ENCODE data around the gene KNL1.
"Not testable (repeated sequence)": the region's sequence is repeated elsewhere in the genome, so short reads cannot be mapped to it uniquely, and the experiment has no call there.

KNL1 gene

DNA sequence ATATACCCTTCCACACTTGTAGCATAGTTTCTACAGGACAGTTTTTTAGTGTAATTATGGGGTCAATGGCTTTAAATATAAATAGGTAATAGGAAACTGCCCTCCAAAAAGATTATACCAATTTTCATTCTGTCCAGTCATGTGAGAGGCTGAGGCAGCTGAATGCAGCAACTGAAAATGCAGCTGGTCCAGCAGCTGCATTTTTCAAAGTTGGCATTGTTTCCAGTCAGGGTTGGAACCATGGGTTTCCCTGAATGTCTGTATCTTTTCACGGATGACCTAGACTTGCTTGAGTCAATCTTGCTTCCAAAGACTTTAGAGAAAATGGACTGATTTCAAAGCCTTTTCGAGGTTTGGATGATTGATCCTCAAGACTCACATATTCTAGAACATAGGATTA lies 9.9 kb upstream of the KNL1 start:
- DNase-seq (ENCODE audit: low spot score) = no peak

DNA sequence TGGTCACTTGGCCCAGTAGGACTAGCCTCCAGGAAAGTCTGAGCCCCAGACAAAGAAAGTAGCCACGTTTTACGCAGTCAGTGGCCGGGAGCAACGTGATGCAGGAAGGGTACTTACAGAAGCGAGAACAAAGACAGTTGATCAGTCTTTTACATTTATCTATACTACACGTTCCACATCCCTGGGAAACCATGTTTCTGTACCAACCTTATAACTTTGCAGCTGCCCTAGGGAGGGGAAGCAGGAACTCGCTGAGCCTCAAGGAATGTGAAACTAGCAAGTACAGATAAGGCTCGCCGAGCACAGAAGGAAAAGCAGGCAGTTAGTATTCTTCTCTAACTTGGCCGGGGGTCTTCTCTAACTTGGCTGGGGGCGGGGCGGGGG lies 3.4 kb upstream of the KNL1 start:
- no peak for DNase-seq (ENCODE audit: low spot score)

DNA sequence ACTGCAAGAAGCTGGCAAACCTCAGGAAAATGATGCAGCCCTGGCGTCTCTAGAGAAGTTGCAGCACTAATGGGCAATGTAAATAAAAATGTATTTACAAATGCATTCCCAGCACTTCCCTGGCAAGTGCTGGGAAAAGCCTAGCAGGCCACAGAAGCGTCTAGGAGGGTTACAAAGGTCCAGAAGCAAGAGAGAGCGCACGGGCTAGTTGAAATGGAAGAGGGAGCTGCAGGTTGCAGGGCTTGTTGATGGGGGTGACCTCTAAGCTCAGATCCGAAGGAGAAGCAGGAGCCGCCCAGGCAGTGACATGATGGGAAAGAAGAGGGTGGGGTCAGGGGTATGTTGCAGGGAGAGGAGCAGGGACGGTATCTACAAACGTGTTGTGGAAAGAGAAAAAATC lies 2.7 kb upstream of the KNL1 start:
- no peak for DNase-seq (ENCODE audit: low spot score)

DNA sequence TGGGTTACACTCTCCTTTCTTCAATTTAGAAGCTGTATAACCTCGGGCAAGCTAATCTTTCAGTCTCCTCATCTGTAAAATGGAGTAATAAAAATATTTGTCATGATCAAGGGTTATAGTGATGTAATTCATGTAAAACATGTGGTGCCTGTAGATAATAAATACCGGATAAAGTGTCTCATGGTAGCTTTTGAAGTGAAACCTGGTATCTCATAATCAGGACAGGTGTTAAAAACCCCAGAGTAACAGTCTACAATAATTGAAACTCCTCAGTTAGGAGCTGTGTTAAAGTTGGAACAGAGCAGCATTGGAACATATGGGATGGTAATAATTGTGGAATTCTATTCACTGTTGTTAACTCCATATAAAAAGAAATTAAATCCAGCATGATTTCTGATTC lies 884 bp upstream of the KNL1 start:
- no peak for DNase-seq (ENCODE audit: low spot score)

DNA sequence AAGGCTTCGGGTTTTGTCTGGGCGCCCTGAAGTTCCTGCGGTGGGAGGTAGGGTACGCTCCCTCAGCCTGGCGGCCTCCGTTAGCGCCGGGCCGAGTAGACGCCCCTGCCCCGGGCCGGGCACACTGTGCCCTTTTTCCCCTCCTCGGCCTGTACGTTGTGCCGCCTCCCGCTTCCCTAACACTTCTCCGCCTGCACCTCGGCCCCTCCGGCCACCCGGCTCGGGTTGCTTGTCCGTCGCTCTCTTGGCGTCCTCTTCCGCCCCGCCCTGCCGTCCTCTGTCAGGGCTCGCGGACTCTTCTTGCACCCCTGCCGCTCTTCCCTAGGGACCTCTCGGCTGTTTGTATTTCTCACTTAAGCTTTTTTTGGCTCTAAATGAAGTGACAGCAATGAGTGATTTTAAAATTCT lies 384 bp downstream of the KNL1 start:
- DNase-seq (ENCODE audit: low spot score) = peak; percentile 68

DNA sequence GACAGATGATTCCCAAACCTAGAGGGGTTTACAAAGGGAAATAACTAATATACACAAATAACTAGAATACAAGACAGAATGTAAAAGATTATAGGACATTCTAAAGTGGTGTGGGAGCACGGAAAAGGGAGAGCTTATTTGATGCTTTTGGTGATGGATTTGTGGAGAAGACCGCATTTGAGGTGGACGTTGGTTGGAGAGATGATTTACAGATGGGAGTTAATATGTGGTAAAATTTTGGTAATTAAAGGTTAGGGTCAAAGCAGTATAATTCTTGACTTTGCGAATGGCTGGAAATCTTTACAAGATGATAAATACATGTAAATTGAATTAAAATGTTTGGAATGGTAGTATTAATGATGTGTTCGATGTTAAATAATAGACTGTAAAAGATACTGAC lies 1.2 kb downstream of the KNL1 start:
- no peak for DNase-seq (ENCODE audit: low spot score)

DNA sequence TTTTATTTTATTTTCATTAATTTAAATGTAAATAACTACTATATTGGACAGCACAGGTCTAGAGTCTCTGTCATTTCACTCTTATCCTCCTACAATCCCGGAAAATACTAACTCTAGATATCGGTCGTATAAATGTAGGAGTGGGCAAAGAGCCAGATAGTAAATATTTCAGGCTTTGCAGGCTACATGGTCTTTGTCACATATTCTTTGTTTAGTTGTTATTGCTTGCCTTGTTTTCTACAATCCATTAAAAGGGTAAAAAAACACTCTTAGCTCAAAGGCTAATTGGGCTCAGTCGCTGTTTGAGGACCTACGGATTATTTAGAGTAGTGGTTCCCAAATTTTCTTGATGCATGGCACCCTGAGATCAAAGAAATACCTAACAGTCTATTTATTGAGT lies 1.7 kb downstream of the KNL1 start:
- DNase-seq (ENCODE audit: low spot score) = no peak

DNA sequence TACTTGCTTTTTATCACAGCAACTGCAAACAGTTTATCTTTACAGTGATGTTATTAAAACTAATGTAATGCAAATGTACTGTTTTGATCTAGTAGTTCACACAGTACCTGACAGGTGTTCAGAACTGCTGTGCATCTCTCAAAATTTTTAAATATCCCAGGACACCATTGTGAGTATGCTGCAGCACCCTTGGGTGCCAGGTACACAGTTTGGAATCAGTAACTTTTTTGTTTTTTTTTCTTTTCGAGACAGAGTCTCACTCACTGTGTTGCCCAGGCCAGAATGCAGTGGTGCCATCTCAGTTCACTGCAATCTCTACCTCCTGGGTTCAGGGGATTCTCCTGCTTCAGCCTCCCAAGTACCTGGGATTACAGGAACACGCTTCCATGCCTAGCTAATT lies 3.0 kb downstream of the KNL1 start:
- no peak for DNase-seq (ENCODE audit: low spot score)

DNA sequence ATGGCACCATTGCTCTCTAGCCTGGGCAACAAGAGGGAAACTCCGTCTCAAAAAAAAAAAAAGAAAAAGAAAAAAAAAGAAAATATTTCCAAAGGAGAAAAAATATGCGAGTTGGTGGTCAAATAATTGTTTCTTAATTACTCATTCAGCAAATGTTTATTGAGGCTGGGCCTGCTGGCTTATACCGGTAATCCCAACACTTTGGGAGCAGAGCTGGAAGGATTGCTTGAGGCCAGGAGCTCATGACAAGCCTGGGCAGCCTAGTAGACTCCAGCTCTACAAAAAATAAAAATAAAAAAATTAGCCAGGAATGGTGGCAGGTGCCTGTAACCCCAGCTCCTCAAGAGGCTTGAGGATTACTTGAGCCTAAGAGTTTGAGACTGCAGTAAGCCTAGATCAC lies 4.1 kb downstream of the KNL1 start:
- no peak for DNase-seq (ENCODE audit: low spot score)

DNA sequence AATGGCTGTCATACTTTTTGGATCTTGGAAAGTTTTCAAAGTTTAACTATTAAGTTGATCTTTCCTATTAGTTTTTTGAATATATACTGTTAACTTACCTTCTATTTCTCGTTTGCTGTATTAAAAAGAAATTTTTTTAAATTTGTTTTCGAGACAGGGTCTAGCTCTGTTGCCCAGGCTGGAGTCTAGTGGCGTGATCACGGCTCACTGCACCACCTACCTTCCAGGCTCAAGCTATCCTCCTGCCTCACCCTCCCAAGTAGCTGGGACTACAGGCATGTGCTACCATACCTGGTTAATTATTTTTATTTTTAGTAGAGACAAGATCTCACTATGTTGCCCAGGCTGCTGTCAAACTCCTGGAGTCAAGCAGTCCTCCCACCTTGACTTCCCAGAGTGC lies 4.6 kb downstream of the KNL1 start:
- DNase-seq (ENCODE audit: low spot score) = no peak

DNA sequence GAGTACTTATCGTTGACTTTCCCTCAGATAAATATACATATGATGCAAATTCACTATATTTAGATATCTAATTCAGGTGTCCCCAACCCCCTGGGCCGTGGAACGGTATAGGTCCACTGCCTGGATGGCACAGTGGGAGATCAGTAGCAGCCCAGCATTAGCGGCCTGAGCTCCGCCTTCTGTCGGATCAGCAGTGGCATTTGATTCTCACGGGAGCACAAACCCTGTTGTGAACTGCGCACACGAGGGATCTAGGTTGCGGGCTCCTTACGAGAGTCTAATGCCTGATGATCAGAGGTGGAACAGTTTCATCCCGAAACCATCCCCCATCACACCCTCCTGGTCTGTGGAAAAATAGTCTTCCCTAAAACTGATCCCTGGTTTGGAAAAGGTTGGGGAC lies 6.9 kb downstream of the KNL1 start:
- DNase-seq (ENCODE audit: low spot score) = no peak

DNA sequence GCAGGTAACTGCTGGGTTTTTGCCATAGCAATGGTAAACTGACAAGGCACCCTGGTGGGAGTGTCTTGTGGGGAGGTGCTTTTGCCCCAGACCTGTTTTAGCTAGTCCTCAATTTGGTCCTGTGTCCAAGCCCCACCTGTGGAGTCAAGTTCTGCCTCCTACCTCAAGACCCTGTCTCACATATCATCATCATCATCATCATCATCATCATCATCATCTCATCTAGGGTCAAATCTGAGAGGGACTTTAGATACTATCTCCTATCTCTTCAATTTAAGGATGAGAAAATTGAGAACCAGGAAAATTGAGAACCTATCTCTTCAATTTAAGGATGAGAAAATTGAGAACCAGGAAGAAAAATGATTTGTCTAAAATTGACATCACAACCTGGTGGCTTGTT lies 9.9 kb downstream of the KNL1 start:
- DNase-seq (ENCODE audit: low spot score) = no peak

DNA sequence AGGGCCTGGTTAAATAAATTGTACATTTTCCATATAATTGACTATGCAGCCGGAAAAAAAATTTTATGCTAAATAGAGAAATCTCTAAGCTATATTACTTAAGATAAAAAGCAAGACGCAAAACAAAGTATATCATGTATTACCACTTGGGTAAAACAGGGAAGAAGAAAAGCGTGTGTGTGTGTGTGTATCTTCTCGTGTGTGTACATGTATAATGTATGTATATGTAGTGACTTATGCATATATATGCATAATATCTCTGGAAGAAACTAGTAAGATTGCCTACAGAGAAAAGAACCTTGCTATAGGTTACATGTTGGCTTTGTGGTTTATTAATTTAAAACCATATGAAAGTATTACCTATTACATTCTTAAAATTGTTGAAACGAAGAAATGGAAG lies 19.0 kb downstream of the KNL1 start:
- no peak for DNase-seq (ENCODE audit: low spot score)

DNA sequence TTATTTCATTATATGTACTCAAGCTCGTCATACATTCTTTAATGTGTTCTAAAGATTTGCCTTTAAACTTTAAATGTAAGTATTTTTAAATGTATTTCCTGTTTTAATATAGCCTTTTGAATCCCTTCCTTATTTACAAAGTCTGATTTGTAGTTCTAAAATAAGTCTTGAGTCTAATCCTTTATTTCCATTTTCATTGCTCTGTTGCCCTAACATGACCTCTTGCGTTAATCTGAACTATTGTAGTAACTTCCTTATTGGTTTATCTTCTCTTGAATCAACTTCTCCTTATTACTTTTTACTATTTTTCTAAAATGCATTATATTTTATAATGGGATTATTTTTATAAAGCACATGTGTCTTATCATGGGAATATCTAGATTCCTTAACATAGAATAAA lies 24.0 kb downstream of the KNL1 start:
- no peak for DNase-seq (ENCODE audit: low spot score)

DNA sequence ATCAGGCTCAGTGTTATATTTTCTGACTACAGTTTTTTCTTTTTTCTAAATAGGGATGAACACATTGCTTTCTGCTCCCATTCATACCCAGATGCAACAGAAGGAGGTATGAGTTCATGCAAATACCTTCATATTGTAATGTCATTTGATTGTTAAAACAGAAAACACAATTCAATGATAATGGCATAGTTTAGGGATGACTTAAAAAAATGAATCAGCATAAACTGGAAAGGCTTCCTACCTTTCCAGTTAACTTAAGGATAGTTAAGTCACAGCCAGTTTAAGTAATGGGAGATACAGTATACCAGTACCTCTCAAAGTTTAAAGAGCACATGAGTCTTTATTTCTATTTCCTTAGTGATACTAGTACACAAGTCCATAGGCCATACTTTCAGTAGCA lies 24.9 kb downstream of the KNL1 start:
- DNase-seq (ENCODE audit: low spot score) = no peak

DNA sequence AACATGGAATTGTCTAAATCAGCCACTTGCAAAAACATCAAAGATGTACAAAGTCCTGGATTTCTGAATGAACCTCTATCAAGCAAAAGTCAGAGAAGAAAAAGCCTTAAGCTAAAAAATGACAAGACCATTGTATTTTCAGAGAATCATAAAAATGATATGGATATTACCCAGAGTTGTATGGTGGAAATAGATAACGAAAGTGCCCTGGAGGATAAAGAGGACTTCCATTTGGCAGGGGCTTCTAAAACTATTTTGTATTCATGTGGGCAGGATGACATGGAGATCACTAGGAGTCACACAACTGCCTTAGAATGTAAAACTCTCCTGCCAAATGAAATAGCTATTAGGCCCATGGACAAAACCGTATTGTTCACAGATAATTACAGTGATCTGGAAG lies 29.3 kb downstream of the KNL1 start:
- no peak for DNase-seq (ENCODE audit: low spot score)

DNA sequence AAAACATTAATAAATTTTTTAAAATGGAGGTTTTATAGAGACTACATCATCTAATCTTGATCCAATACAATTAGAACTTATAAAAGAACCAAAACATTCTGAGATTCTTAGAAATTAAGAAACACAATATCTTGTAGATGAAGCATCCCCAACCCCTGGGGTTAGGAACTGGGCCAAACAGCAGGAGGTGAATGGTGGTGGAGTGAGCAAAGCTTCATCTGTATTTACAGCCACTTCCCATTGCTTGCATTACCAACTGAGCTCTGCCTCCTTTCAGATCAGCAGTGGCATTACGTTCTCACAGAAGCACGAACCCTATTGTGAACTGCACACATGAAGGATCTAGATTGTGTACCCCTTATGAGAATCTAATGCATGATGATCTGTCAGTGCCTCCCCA lies 36.3 kb downstream of the KNL1 start:
- DNase-seq (ENCODE audit: low spot score) = no peak

DNA sequence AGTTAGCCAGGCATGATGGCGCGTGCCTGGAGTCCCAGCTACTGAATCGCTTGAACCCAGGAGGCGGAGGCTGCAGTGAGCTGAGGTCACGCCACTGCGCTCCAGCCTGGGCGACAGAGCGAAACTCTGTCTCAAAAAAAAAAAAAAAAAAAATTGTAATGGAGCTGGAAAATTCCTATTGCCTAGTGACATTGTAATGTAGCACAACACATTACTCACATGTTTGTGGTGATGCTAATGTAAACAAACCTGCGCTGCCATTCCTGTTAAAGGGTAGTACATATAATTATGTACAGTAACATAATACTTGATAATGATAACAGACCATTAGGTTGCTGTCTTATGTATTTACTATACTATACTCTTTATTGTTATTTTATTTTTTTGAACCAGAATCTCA lies 39.1 kb downstream of the KNL1 start:
- peak; percentile 23 for DNase-seq (ENCODE audit: low spot score)

DNA sequence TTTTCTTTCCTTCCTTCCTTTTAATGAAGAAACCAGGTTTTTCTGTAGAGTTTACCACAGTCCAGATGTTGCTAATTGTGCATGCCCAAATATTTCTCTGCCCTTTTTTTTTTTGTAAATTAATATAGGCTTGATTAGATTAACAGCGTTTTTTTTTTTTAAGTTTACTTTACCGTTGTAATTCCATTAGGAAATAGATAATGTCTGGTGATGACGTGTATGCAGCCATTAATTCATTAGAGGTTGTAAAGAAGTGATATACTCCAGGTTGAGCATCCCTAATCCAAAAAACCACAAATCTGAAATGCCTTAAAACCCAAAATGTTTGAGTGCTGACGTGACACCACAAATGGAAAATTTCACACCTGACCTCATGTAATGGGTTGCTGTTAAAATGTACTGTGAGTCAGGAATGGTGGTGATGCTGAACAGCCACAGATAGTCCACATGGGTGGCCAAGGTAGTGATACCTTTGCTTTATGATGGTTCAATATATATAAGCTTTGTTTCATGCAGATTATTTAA lies 43.2 kb downstream of the KNL1 start:
- DNase-seq (ENCODE audit: low spot score) = no peak

DNA sequence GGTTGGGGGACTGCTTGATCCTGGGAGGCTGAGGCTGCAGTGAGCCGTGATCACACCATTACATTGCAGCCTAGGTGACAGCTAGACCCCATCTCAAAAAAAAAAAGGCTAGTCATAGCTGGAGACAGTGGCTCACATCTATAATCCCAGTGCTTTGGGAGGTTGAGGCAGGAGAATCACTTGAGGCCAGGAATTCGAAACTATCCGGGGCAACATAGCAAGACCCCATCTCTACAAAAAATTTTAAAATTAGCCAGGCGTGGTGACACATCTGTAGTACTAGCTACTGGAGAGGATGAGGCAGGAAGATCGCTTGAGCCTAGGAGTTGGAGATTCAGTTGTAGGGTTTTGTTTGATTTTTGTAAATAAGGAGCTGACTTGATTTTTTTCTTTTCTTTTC lies 45.6 kb downstream of the KNL1 start:
- DNase-seq (ENCODE audit: low spot score) = no peak

DNA sequence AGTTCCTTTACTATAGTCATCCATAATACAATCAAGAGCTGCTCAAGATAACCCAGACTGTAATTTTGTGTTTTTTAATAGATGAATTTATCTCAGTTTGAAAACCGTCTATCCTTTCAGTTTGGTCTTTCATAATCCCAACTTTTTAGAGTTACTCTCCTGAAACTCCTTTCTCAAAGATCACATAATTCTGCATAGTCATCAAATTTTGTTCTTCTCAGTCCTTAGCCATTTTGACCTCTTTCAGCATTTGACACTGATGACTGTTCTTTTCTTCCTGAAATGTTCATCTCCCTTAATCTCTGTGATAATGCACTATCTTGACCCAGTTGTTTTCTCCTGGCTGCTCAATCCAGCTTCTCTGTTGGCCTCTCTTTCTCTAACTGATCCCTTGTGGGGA lies 53.5 kb downstream of the KNL1 start:
- DNase-seq (ENCODE audit: low spot score) = no peak

DNA sequence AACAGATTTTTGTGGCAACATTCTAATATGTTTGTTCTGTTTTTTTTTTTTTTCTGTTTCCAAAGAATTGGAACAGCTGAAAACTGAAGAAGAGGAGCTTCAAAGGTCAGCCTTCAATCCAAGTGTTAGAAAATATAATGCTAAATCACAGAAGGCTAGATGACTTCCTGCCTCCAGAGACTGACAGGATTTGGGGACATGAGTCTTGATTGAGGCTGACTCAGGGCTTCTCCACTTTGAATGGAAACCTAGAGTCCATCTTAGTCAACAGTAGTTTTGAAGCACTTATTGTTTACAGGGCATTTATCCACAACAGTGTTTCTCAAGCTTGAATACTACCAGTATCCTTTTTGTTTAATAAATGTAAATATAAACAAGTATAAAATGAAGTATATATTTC lies 56.4 kb downstream of the KNL1 start:
- DNase-seq (ENCODE audit: low spot score) = no peak

DNA sequence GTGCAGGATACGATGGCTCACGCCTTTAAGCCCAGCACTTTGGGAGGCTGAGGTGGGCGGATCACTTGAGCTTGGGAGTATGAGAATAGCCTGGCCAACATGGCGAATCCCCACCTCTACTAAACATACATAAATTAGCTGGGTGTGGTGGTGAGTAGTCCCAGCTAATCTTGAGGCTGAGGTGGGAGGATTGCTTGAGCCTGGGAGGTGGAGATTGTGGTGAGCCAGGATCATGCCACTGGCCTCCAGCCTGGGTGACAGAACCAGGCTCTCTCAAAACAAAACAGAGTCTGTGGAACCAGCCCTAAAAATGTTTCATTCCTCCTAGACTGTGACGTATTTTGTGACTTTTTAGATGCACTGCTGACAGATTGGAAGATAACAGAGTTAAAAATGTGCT lies 66.6 kb downstream of the KNL1 start:
- no peak for DNase-seq (ENCODE audit: low spot score)

DNA sequence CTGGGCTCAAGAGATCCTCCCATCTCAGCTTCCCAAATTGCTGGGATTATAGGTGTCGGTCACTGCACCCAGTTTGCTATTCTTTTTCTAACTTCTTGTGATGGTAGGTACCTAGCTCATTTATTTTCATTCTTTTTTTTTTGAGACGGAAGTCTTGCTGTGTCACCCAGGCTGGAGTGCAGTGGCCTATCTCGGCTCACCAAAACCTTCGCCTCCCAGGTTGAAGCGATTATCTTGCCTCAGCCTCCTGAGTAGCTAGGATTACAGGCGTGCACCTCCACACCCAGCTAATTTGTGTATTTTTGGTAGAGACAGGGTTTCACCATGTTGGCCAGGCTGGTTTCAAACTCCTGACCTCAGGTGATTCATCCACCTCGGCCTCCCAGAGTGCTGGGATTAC lies 70.9 kb downstream of the KNL1 start:
- DNase-seq (ENCODE audit: low spot score) = no peak

DNA sequence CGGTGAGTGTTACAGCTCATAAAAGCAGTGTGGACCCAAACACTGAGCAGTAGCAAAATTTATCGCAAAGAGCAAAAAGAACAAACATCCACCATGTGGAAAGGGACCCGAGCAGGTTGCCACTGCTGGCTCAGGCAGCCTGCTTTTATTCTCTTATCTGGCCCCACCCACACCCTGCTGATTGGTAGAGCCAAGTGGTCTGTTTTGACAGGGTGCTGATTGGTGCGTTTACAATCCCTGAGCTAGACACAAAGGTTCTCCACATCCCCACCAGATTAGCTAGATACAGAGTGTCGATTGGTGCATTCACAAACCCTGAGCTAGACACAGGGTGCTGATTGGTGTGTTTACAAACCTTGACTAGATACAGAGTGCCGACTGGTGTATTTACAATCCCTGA lies 82.2 kb downstream of the KNL1 start:
- DNase-seq (ENCODE audit: low spot score) = not testable (repeated sequence)
